NCI-H2081 (cell line): Measurements from ENCODE around the gene SLC35E4.
"Not testable (repeated sequence)": the region's sequence is repeated elsewhere in the genome, so short reads cannot be mapped to it uniquely, and the experiment has no call there.

Experiments used
- DNase-seq, 2 experiments: peaks; one replicate each; lab custom pipeline; 2025; lab: John Stamatoyannopoulos, UW

Gene SLC35E4

DNA sequence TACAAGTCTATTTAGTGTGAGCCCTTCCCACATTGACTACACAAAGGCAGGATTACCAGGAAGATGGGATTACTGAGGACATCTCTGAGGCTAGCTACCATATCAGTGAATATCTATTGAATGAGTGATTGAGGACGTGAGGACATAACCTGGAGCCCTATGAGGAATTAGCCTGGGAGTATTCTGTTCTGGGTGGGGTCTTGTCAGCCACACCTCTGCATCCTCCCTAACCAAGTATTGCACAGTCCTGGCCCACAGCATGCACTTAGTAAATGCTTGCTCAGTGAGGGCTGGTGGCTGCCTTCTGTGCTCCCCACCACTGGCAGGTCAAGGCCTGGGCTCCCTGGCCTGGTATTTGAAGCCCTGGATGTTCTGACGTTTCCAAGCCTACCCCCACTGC is 17.3 kb downstream of the SLC35E4 start:
- DNase-seq: no peak

DNA sequence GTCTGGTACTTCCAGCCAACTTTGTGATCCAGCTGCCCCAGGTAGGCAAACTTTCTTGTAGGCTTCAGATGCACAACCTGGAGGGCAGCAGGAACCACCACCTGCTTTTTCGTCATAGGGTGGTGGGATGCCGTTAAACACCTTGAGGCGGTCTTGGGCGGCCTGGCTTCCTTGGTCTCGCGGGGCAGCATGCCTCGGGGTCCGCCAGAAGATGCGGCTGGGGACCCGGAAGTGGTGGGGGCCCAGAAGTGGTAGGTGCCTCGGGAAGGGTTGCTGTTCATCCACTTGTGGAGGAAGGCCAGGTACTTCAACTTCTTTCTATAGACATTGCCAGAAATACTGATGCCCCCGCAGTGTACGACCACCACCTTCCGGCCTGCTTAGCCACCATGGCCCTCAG is 18.8 kb downstream of the SLC35E4 start:
- no peak for DNase-seq

GRCh38 chr22:30655532-30655931 is 20.0 kb downstream of the SLC35E4 start:
- DNase-seq: no peak

GRCh38 chr22:30662040-30662439 is 26.5 kb downstream of the SLC35E4 start:
- peak; percentile 46 to 80 for DNase-seq

- DNase-seq: no peak
Observed at GRCh38 chr22:30664798-30665197, 29.2 kb downstream of the SLC35E4 start.

- no peak for DNase-seq
Observed at GRCh38 chr22:30665266-30665665, 29.7 kb downstream of the SLC35E4 start.

GRCh38 chr22:30665786-30666185 is 30.2 kb downstream of the SLC35E4 start:
- DNase-seq: no peak

GRCh38 chr22:30667107-30667493 is 31.5 kb downstream of the SLC35E4 start:
- no peak for DNase-seq

DNA sequence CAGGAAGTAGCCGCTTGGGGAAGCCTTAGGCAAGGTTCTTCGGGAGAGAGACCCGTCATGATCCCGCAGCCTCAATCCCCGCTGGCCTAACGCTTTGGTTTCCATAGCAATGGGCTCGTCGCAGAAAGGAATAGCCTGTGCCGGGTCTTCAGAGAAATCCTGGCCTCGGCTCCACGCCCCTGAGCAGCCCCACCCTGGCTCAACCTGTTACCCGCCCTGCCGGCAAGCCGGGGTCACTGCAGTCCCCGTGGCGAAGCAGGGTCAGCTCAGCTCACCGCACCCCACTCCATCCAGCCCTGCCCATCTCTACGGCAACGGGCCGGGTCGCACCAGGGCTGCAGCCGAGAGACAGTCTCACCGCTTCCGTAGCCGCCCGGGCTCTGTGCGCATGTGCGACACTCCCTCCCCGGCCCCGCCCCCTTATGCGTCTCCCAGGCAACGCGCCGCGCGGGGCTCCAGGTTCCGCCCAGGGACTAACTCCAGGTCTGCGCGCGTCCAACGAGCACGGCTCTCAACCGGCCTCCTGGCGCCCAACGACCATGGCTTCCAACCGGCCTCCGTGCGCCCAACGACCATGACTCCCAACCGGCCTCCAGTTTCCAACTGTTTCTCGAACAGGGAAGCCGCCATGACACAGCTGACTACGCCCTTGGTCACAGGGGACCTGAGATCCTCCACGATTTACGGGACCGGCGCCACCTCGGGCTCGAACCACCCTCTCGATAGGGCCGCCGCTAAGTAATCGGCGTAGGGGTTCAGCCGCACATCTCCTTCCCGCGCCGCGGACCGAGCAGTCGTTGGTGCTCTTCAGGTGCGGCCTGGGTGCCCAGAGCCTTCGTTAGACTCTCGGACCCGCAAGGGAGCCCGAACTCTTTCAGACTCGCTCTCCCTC is 32.2 kb downstream of the SLC35E4 start, which contains the start of gene DUSP18:
Gene DUSP18, minus strand, starts transcription at position 382 of the 892 bp plus-strand sequence. CDS start 3,872 bp downstream, outside the sequence.
- peak; percentile 82 to 85 for DNase-seq

GRCh38 chr22:30668386-30668710 is 32.8 kb downstream of the SLC35E4 start:
- no peak for DNase-seq

DNA sequence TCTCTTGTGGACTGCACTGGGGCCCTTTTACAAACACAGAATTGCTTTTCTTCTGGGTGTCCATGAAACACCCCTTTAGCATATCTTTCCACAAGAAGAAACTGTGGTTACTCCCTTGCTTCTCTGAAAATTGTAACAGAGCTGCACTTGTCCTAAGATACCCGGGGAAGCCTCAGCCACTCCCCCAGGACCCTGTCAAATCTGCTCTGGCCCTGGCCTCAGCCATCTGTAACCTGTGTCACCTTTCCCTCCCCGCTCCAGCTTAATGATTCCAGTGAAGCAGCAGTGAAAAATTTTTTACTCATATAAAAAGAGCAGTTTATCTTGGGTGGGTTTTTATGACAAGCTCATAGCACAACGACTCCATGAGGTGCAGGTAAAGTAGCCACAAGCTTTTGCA is 35.5 kb downstream of the SLC35E4 start:
- no peak for DNase-seq

DNA sequence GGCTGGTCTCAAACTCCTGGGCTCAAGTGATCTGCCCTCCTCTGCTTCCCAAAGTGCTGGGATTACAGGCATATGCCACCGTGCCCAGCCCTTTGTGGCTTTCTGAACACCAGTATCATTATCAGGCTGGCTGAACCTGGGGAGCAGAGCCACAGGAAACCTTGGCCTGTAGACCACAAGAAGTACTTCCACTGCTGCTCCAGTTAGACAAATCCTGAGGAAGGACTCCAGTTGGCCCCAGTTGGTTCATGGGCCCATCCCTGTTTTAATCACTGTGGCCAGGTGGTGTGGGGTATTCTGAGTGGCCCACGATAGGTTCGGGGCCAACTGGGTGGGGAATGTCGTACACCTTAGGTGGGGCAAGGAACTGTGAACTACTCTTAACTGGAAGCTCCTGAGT is 37.6 kb downstream of the SLC35E4 start:
- DNase-seq: no peak

DNA sequence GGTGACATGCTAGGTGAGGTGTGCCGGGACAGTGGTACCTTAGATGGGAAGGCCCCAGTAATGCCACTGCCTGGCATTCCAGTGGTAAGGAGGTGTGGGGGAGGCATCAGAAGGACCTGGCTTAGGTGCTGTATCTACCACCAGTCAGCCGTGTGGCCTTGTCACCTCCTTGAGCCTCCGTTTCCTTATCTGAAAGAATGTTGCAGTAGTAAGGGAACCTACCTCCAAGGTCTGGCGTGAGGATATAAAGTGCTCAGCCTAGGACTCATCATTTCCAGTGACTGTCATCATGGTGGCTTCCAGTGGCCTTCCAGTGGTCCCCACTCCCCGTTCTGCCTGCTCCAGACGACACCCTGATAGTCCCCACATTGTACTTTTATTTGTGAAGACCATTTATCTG is 38.9 kb downstream of the SLC35E4 start:
- DNase-seq: no peak

DNA sequence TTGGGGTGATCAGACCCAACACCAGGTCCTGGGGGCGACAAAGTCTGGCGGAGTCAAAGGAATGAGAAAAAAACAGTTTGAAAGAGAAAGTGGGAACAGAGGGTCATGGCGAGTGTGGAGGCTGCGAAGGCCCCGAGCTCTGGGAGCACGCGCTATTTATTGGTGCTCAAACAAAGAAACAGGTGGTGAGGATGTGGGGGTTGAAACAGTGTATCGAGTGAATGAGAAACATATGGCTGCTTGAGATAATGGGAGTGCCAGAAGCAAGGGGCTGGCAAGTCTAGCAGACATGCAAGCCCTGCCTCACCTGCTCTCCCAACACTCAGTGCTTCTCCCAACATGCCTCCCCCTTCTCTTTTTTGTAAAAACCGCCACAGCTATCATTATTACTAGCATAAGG is 39.9 kb downstream of the SLC35E4 start:
- DNase-seq: peak in 1 of 2 experiments; percentile 8

DNA sequence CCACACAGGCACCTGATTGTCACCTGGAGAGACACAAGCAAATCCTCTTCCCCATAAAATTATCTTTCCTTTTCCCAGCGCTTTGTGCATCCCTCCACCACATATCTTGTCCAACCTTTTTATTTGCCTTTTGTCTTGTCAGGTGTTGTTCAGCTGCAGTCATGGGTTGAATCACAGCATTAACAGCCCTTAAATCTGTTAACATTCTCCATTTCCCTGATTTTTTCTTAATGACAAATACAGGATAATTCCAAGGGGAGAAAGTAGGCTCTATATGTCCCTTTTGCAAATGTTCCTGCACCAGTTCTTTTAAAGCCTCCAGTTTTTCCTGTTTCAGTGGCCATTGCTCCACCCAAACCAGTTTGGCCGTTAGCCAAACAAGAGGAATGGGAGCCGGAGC is 41.0 kb downstream of the SLC35E4 start:
- not testable (repeated sequence) for DNase-seq

- not testable (repeated sequence) for DNase-seq
Observed at GRCh38 chr22:30679895-30680690, 44.5 kb downstream of the SLC35E4 start.

DNA sequence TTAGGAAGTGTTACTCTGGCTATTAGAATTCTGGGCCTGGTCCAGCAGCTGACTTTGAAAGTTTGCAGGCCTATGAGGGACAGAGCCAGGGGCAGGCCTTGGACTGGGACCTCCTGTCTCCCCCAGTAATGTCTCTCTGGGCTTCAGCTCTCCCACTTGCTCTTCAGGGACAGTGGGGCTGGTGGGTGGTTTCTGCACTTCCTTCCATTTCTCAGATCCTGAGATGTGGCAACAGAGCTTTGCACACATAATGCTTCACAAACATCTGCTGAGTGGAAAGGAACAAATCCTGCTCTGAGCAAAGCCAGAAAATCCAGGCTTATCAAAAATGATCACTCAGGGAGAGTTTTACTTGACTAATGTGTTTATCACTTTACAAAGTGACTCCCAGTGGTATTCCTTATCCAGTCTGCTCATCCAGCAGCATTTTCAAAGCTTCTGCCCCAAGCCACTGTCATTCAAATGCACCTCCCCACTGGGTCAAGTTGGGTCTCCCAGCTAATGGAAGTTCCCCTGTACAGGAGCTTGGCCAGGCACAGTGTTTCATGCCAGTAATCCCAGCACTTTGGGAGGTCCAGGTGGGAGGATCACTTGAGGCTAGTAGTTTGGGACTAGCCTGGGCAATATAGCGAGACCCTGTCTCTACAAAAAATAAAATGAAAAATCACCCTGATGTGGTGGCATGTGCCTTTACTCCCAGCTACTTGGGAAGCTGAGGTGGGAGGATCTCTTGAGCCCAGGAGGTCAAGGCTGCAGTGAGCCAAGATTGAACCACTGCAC is 45.6 kb downstream of the SLC35E4 start:
- DNase-seq: no peak

- no peak for DNase-seq
Observed at GRCh38 chr22:30681831-30682230, 46.2 kb downstream of the SLC35E4 start.

- no peak for DNase-seq
Observed at GRCh38 chr22:30685178-30685577, 49.6 kb downstream of the SLC35E4 start.

GRCh38 chr22:30687358-30687757 is 51.8 kb downstream of the SLC35E4 start:
- DNase-seq: no peak

DNA sequence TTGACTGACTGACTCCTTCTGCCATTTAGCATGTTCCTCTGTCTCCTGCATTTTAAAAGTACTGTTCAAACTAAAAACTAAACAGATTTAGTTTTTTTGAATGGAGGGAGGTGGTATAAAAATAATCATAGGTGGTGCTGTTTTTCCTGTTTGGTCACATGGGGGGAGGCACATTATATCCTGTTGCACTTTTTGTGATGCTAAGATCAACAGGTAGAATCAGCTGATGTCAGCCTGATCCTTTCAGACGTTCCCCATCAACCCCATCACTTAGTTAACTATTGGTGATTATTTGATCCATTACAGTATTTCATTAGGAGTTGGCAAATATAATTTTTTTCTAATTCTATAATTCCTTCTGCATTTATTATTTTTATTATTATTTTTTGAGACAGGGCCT is 54.0 kb downstream of the SLC35E4 start:
- no peak for DNase-seq

DNA sequence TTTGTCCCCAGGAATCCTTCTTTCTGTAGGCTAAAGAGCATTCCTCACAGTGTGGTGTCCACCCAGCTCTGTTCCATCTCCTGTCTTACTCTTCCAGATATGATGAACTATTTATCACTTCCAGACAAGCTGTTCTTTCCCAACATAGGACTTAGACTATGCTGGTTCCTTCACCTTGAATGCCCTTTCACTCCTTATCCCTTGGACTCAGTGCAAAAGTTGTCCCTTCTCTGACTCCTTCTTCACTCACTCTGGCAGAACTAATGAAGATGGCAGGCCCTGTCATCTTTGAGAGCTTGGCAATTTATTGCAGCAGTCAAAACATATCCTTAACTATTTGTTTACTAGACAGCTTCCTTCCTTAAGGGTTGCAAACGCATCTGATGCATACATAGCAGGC is 55.6 kb downstream of the SLC35E4 start:
- DNase-seq: no peak
